SK-N-MC (cell line): ENCODE measurements around the gene GOLGA6D.

Experiments used
- EZH2 ChIP-seq: fragments of 200-600 bp; sonication (generic); IDR thresholded peaks from one replicate; pipeline ENCODE4 v1.6.1; 2017; ENCODE audit warnings: antibody characterized with exemption
- FOXP2 ChIP-seq: optimal IDR thresholded peaks from 2 replicates; pipeline ENCODE3; 2011; ENCODE audit warnings: mild to moderate bottlenecking, moderate library complexity; ENCODE audit not compliant: insufficient read depth; ENCODE audit errors: extremely low read length, control extremely low read depth
- POLR2AphosphoS5 ChIP-seq: IDR thresholded peaks from 2 replicates; pipeline ENCODE4 v1.6.1; 2012; ENCODE audit warnings: mild to moderate bottlenecking, low read depth, low read length, borderline replicate concordance

GRCh38 chr15:75234191-75234810 is 48.3 kb upstream of the GOLGA6D start:
- TF ChIP-seq POLR2AphosphoS5 (no peak), EZH2 (no peak), FOXP2 (no peak)
